Osteoblast (primary cell): ENCODE results near the gene CLNK. TPM values are rescaled to one million over a fixed set of nuclear protein-coding genes. Genes with fewer than 3 reads are reported as not detected.
"Not testable (repeated sequence)": the region's sequence is repeated elsewhere in the genome, so short reads cannot be mapped to it uniquely, and the experiment has no call there.

Source experiments
- DNase-seq: peaks from one replicate; pipeline ENCODE4 v3.0.0; 2011; ENCODE audit warnings: low spot score, mixed read lengths; ENCODE audit not compliant: insufficient read length; ENCODE audit errors: missing footprints
- H2AFZ ChIP-seq: 2 replicates; pipeline ENCODE4 v1.6.0; 2011; ENCODE audit warnings: mild to moderate bottlenecking, low read length
- H3K27ac ChIP-seq: 2 replicates; pipeline ENCODE4 v1.5.1; 2011; ENCODE audit warnings: mild to moderate bottlenecking, low read depth, low read length, moderate library complexity
- H3K27me3 ChIP-seq: 2 replicates; pipeline ENCODE4 v1.6.0; 2012; ENCODE audit warnings: mild to moderate bottlenecking, control low read depth, inconsistent platforms, low read length, moderate library complexity; ENCODE audit not compliant: insufficient read depth
- H3K36me3 ChIP-seq: 2 replicates; pipeline ENCODE4 v1.5.1; 2011; ENCODE audit warnings: mild to moderate bottlenecking, low read length, control low read depth, moderate library complexity; ENCODE audit not compliant: insufficient read depth
- H3K4me1 ChIP-seq: 2 replicates; pipeline ENCODE4 v1.5.1; 2011; ENCODE audit warnings: mild to moderate bottlenecking, low read length, control low read depth, moderate library complexity; ENCODE audit not compliant: insufficient read depth
- H3K4me2 ChIP-seq: 2 replicates; pipeline ENCODE4 v1.6.0; 2011; ENCODE audit warnings: mild to moderate bottlenecking, low read length; ENCODE audit not compliant: insufficient read depth
- H3K4me3 ChIP-seq: fragments of 200-600 bp; sonication (generic); 3 replicates; pipeline ENCODE4 v1.5.1; 2012; ENCODE audit warnings: mild to moderate bottlenecking, low read length, inconsistent platforms; ENCODE audit not compliant: insufficient read depth
- H3K79me2 ChIP-seq: 2 replicates; pipeline ENCODE4 v1.6.0; 2012; ENCODE audit warnings: mild to moderate bottlenecking, low read length, control low read depth, inconsistent platforms; ENCODE audit not compliant: insufficient read depth
- H3K9me3 ChIP-seq: 2 replicates; pipeline ENCODE4 v1.5.1; 2011; ENCODE audit warnings: low read depth, low read length, control low read depth
- H4K20me1 ChIP-seq: 2 replicates; pipeline ENCODE4 v1.6.0; 2012; ENCODE audit warnings: mild to moderate bottlenecking, low read length, control low read depth; ENCODE audit not compliant: insufficient read depth
- total RNA-seq: library from RNA; depleted of rRNA; stranded (reverse); fragments of >200 nt; gene quantifications from 2 replicates; pipeline ENCODE4 v1.2.3, GENCODE V29; 2012
- TF ChIP-seq, protein P1 (sequence below): IDR thresholded peaks from 2 replicates; pipeline ENCODE4 v1.5.1; 2011; ENCODE audit warnings: mild to moderate bottlenecking, low read depth, low read length, moderate library complexity; ENCODE audit errors: extremely low read depth

CLNK gene
- total RNA-seq, 1 donor, result not detected

DNA sequence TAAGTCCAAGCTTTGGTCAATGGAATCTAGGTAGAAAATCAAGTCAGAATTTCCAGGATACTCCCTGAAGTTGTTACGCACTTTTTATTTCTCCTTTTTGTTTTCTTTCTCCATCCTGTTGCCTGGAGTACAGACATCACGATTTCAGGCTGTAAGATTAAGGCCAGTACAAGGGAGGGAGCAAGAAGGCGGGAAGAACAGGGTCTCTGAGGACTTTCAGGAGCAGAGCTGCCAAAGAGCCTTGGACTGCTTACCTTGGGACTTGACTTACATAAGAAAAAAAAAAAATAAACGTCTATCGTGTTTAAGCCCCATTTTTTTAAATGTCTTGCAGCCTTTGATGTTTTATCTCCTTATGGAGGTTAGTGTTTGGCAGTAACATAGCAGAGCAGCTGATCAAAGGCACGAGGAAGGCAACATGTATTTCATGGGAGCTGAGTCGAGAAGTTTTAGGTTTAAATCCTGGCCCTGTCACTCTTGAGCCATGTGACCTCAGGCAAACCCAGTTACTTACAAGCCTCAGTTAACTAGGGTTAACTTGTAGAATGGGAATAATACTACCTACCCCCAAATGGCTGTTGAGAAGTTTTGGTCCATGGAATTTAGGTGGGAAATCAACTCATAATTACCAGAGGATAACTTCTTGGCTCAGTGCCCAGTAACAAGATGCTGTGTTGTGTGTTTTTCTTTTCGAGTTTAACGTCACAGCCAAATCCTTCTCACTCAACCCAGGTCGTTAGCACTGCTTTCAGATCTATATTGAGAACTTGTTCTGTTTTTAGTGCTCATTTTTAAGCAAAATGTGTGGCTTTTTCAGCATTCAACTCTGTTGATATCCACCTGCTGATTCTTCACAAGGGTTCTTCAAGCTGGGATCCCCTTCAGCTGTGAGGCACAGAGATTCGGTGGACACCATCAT is 106.8 kb downstream of the CLNK start:
- H3K27ac ChIP-seq, result no peak overlapping the region
- no peaks in the 10 kb centered on the region for H3K36me3 ChIP-seq
- H2AFZ ChIP-seq, result no peak overlapping the region
- no peaks in the 10 kb centered on the region for H3K79me2 ChIP-seq
- TF ChIP-seq, protein P1, sequence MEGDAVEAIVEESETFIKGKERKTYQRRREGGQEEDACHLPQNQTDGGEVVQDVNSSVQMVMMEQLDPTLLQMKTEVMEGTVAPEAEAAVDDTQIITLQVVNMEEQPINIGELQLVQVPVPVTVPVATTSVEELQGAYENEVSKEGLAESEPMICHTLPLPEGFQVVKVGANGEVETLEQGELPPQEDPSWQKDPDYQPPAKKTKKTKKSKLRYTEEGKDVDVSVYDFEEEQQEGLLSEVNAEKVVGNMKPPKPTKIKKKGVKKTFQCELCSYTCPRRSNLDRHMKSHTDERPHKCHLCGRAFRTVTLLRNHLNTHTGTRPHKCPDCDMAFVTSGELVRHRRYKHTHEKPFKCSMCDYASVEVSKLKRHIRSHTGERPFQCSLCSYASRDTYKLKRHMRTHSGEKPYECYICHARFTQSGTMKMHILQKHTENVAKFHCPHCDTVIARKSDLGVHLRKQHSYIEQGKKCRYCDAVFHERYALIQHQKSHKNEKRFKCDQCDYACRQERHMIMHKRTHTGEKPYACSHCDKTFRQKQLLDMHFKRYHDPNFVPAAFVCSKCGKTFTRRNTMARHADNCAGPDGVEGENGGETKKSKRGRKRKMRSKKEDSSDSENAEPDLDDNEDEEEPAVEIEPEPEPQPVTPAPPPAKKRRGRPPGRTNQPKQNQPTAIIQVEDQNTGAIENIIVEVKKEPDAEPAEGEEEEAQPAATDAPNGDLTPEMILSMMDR, result no peak
- H3K9me3 ChIP-seq, result no peaks in the 10 kb centered on the region
- peaks cover 3% of the 10 kb centered on the region for H3K27me3 ChIP-seq
- no peaks in the 10 kb centered on the region for H3K4me1 ChIP-seq
- no peak overlapping the region for H3K4me3 ChIP-seq
- DNase-seq, result no peak
- H4K20me1 ChIP-seq, result no peaks in the 10 kb centered on the region
- H3K4me2 ChIP-seq, result no peak overlapping the region

DNA sequence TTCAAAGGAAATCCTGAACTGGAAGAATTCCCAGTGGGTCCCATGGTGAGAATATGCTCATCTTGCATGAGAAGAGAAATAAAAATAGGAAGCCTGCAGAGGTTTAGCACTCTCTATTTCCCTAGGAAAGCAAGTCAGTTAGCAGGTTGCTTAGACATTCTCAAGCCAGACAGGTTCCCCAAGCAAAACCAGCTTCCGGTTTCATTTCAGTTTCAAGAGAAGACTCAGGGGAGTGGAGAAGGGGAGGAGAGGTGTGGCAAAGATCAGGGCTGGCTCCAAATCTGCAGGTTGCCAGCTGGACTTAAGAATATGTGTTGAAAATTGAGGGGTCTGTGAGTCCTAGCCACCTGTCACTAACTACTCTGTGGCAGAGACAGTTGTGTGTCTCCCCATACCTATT is 107.5 kb downstream of the CLNK start:
- no peak overlapping the region for H3K4me2 ChIP-seq
- no peaks in the 10 kb centered on the region for H3K9me3 ChIP-seq
- no peaks in the 10 kb centered on the region for H4K20me1 ChIP-seq
- H3K4me1 ChIP-seq, result no peaks in the 10 kb centered on the region
- no peaks in the 10 kb centered on the region for H3K79me2 ChIP-seq
- no peak overlapping the region for H3K4me3 ChIP-seq
- no peak overlapping the region for H3K27ac ChIP-seq
- H2AFZ ChIP-seq, result no peak overlapping the region
- TF ChIP-seq, protein P1, result no peak
- peaks cover 3% of the 10 kb centered on the region for H3K27me3 ChIP-seq
- H3K36me3 ChIP-seq, result no peaks in the 10 kb centered on the region
- no peak for DNase-seq

DNA sequence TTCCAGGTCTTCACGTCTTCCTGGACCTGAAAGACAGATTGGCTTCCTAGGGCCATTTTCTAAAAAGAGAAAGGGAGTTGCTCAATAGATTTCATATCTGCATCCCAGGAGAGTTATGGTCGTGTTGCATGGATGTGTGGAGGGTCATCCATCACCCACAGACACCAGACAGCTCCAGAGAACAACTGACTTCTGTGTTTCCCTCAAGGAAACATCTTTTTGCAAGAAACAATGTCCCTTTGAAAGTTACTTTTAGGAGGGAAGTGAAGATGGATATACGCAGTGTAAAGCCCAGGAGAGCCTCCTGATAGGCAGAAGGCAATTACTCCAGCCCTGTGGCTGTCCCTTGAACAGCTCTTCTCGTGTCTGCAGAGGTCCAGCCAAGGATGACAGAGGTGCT is 108.3 kb downstream of the CLNK start:
- no peaks in the 10 kb centered on the region for H3K36me3 ChIP-seq
- H3K4me1 ChIP-seq, result no peaks in the 10 kb centered on the region
- no peak for DNase-seq
- no peak overlapping the region for H2AFZ ChIP-seq
- no peak overlapping the region for H3K4me3 ChIP-seq
- H3K79me2 ChIP-seq, result no peaks in the 10 kb centered on the region
- H3K27ac ChIP-seq, result no peak overlapping the region
- H3K9me3 ChIP-seq, result no peaks in the 10 kb centered on the region
- TF ChIP-seq, protein P1, result no peak
- H3K27me3 ChIP-seq, result peaks cover 7% of the 10 kb centered on the region
- H3K4me2 ChIP-seq, result no peak overlapping the region
- H4K20me1 ChIP-seq, result no peaks in the 10 kb centered on the region

DNA sequence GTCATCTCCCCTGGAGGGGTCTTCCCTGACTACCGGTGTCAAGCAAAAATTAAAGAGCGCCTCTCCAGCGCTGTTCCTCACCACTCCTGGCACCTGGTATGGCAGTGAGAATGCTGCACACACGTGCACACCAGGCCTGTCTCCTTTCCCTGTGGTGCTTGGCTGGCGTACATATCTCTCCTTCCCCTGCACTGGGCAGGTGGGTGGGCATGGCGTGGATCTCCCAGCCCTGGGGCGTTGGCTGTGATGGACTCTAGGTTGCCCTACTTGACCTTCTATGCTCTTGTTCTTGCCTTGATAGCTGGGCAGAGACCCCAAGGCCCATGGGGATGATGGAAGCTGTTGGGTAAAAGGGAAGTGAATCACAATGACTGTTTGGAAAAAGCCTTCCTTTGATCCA is 109.2 kb downstream of the CLNK start:
- DNase-seq, result no peak
- Histone ChIP-seq H3K4me3 (no peak overlapping the region), H2AFZ (no peak overlapping the region), H3K79me2 (no peaks in the 10 kb centered on the region), H3K27ac (no peak overlapping the region), H3K9me3 (no peaks in the 10 kb centered on the region), H4K20me1 (no peaks in the 10 kb centered on the region), H3K27me3 (peaks cover 7% of the 10 kb centered on the region), H3K4me1 (no peaks in the 10 kb centered on the region), H3K4me2 (no peak overlapping the region), H3K36me3 (no peaks in the 10 kb centered on the region)
- TF ChIP-seq, protein P1, result no peak

DNA sequence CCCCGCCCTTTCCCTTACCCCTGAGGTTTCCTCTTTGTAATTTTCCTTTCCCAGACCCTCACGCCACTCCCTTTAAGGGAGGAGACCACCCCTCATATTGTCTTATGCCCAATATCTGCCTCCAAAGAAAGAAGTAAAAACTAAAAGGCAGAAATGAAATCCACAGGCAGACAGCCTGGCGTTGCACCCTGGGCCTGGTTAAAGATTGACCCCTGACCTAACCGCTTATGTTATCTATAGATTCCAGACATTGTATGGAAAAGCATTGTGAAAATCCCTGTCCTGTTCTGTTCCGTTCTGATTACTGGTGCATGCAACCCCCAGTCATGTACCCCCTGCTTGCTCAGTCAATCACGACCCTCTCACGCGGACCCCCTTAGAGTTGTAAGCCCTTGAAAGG is 110.0 kb downstream of the CLNK start:
- H2AFZ ChIP-seq, H3K36me3 ChIP-seq, DNase-seq, H3K27ac ChIP-seq, H3K4me1 ChIP-seq, H3K4me2 ChIP-seq, H3K9me3 ChIP-seq, H3K4me3 ChIP-seq, H3K79me2 ChIP-seq, H3K27me3 ChIP-seq, H4K20me1 ChIP-seq: not testable (repeated sequence)
